Stomach (tissue), 4 donors: ENCODE results near the gene SCAMP1.

Experiments used
- CTCF ChIP-seq, 7 experiments: fragments of 450-650 bp in 4 of 7; fragments of 200-600 bp in 3 of 7; sonication (generic) in 3 of 7; IDR thresholded peaks; one replicate each; pipeline ENCODE4 v1.5.1; 2016 to 2019; ENCODE audit warnings: antibody characterized with exemption in 7 of 7, control low read depth in 2 of 7, mild to moderate bottlenecking in 1 of 7
- POLR2A ChIP-seq, 4 donors: fragments of 450-650 bp; IDR thresholded peaks; one replicate each; pipeline ENCODE4 v1.6.1; 2016; ENCODE audit warnings: antibody characterized with exemption in 4 of 4, control low read depth in 2 of 4, mild to moderate bottlenecking in 1 of 4, moderate library complexity in 1 of 4

DNA sequence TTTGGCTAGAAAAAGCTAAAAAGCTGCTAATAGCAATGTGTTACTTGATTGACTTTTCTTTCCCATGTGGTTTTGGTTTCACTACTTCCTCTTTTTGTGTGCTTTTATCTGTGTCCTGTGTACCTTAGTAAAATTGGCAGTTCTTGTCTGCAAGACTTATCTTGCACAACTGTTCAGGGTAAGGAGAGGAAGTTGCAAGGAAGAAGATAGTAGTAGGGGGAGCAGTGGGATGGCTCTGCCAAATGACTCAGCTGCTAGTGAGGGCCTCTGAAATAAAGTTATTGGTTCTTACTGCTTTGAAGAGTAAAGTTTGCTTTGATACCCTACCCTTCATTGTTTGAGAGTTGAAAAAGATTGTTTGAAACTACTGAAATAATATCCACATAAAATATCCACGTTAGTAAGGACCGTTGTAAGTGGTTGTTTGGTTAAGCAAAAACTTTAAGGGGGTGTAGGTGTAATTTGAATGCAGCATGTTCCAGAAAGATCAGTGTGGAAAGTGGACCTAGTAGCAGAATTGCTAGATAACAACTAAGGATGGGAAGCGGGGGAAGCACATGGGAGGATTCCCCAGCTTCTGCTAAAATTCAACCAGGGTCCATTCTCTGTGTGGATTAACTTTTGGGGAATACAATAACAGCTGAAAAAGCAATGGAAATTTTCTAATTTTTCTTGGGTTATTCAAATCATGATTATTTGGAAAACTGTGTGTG is 123.5 kb downstream of the SCAMP1 start:
- no peak for TF ChIP-seq CTCF (IDR thresholded peaks at IDR 0.05)
- TF ChIP-seq POLR2A (IDR thresholded peaks at IDR 0.05) = no peak
